ENCODE results near the gene ZNF385A. TPM values are rescaled to one million over a fixed set of nuclear protein-coding genes. Genes with fewer than 3 reads are reported as not detected.

Gene ZNF385A
- 10 to 100 TPM; 18.5 to 43.8 (median 23.0) TPM for total RNA-seq

DNA sequence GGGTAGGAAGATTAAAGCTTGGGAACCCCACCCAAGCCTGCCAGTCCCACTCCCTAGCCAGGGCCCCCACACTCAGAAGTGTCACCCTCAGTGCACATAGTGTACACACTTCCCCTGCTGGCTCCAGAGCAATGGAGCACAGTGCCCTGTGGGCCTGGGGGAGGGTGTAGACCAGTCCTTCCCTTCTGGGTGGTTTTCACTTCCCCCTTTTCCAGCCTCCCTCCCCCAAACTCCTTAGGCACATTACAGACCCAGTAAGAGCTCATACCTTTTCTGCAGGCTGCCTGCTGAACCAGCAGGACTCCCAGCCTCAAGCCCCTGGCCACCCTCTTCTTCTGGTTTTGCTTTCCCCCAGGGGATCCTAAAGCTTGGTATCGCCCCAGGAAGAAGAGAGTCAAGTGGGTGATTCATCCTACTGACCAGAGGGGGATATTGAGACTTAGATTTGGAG is at the start of gene ZNF385A:
TSS of gene ZNF385A (minus strand) at position 143 of the 451 bp plus-strand sequence. CDS start 219 bp downstream, outside the sequence.
- peak within 1 kb of the TSS; percentile 59 to 77 (median 70) for H3K27ac ChIP-seq
- H3K27me3 ChIP-seq = no peaks in the 10 kb centered on the region
- no peaks in the 10 kb centered on the region for H3K36me3 ChIP-seq
- 55 to 100% methylated on average over 1 of the region's 1 CpG for WGBS, 2 donors
- TF ChIP-seq POLR2AphosphoS5 (IDR thresholded peaks at IDR 0.05) = peak; percentile 23 to 30
- TF ChIP-seq POLR2A (IDR thresholded peaks at IDR 0.05) = peak in 2 of 4 donors; percentile 33 to 72
- no peak for TF ChIP-seq CTCF (IDR thresholded peaks at IDR 0.05)
- TF ChIP-seq EP300 (IDR thresholded peaks at IDR 0.05) = no peak
- ATAC-seq (ENCODE audit: low FRiP score in 2 of 2) (peak; percentile 60 to 75), DNase-seq (peak in 1 of 2 donors; percentile 58)
- H3K4me3 ChIP-seq = peak within 1 kb of the TSS in 1 of 4 donors; percentile 33
- H3K9me3 ChIP-seq = no peaks in the 10 kb centered on the region
- peaks cover 4 to 21% (median 19%) of the 10 kb centered on the region in 4 donors for H3K4me1 ChIP-seq

DNA sequence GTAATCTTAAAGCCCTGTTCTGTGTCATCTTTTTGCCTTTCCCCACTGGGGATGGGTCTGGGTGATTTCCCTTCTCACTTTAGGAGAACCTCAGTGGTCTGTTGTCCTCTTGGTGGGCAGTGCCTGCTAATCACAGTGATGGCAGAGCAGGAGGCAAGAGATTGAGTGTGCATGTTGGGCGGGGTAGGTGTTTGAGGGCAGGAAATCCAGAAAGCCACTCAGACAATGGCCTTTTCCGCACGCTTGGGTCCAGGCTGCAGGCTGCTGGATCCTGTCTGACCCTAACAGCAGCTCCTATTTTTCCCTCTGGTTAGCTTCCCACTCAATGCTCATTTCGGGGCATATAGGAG is 48.3 kb upstream of the ZNF385A start:
- ATAC-seq (ENCODE audit: low FRiP score in 2 of 2) = peak in 1 of 2 donors; percentile 11
- no peak for DNase-seq
- Histone ChIP-seq H3K27ac (peak overlapping the region; percentile 53 to 76 (median 70)), H3K4me1 (peaks cover 31 to 50% (median 45%) of the 10 kb centered on the region in 4 donors), H3K4me3 (no peak overlapping the region), H3K36me3 (no peaks in the 10 kb centered on the region), H3K27me3 (no peaks in the 10 kb centered on the region), H3K9me3 (no peaks in the 10 kb centered on the region)
- TF ChIP-seq POLR2AphosphoS5 (IDR thresholded peaks at IDR 0.05) (peak in 1 of 2 donors; percentile 11), EP300 (IDR thresholded peaks at IDR 0.05) (no peak), POLR2A (IDR thresholded peaks at IDR 0.05) (no peak), CTCF (IDR thresholded peaks at IDR 0.05) (no peak)
- 58 to 59% methylated on average over 4 of the region's 4 CpGs for WGBS, 2 donors

DNA sequence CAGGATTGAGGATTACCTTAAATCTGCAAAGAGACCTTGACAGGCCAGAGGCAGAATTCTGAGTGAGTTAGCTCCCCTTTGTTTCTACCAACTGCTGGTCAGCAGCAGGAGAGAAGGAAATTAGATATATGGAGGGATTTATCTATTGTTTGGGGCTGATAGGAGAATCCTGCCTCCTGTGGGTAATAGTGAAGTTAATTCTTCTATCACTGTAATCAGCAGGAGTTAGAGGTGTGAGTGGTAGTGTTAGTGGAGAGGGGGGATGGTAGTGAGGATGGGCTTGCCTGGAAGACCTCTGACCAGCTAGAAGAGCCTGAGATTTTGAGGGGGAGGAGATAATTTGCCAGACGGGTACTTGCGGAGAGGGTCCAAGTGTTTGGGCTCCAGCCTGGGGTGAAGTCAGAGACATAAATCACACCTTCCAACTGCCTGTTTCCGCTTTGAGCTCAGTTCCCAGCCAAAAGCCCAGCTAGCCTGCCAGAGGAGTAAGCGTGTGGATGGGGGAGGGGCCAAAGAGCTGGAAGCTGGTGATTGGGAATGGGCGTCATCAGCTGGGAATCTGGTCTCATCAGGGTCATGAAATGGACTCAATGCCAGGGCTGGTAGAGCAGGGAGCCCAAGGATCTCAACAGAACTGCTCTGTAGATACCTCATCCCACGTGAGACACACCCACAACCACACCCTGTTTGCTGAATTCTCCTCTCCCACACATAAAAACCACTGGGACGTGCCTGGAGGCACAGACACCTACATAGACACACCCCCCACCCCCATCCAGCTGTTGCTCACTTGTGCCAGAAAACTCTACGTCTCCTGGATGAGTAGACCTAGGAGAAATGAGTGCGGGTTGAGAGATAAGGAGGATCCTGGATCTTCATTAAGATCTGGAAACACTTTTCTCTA is 47.6 kb upstream of the ZNF385A start:
- Histone ChIP-seq H3K9me3 (no peaks in the 10 kb centered on the region), H3K36me3 (no peaks in the 10 kb centered on the region), H3K4me1 (peaks cover 36 to 56% (median 51%) of the 10 kb centered on the region in 4 donors), H3K27ac (peak overlapping the region; percentile 53 to 76 (median 70)), H3K27me3 (no peaks in the 10 kb centered on the region), H3K4me3 (no peak overlapping the region)
- TF ChIP-seq EP300 (IDR thresholded peaks at IDR 0.05) = peak in 2 of 4 donors; percentile 38 to 52
- peak; percentile 43 to 71 for TF ChIP-seq POLR2AphosphoS5 (IDR thresholded peaks at IDR 0.05)
- no peak for TF ChIP-seq CTCF (IDR thresholded peaks at IDR 0.05)
- ATAC-seq (ENCODE audit: low FRiP score in 2 of 2) (peak; percentile 44 to 73), DNase-seq (peak in 1 of 2 donors; percentile 45)
- 38 to 44% methylated on average over 9 of the region's 9 CpGs for WGBS, 2 donors

DNA sequence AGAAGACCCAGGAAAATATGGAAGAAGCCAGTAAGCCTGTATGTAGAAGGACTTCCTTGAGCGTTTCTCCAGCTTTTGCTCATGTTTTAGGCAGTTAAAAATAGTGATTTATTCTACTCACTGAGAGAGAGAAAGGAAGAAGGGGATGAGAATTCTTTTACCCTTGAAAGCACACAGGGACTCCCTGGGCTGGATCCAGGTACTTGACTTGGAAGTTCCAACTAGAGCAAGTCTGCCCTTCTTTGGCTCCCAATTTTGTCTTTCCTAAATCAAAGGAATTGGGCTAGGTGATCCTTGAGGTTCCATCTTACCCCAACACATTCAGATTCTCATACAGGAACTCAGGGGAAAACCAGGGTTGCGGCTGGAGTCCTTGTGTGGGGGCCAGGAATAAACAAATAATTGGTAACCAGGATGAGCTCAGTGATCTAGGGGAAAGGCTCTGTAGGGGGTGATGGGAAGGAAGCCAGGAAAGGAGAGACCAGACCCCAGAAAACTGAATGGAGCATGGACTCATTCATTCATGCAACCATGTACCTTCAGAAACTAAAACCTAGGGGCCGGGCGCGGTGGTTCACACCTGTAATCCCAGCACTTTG is 46.0 kb upstream of the ZNF385A start:
- H3K4me3 ChIP-seq = no peak overlapping the region
- no peaks in the 10 kb centered on the region for H3K36me3 ChIP-seq
- TF ChIP-seq POLR2A (IDR thresholded peaks at IDR 0.05) (no peak), CTCF (IDR thresholded peaks at IDR 0.05) (no peak), EP300 (IDR thresholded peaks at IDR 0.05) (no peak), POLR2AphosphoS5 (IDR thresholded peaks at IDR 0.05) (no peak)
- peaks cover 44 to 62% (median 58%) of the 10 kb centered on the region in 4 donors for H3K4me1 ChIP-seq
- H3K27me3 ChIP-seq = no peaks in the 10 kb centered on the region
- peak overlapping the region in 2 of 4 donors; percentile 76 to 84 for H3K27ac ChIP-seq
- no peak for DNase-seq
- no peak for ATAC-seq (ENCODE audit: low FRiP score in 2 of 2)
- H3K9me3 ChIP-seq = no peaks in the 10 kb centered on the region
- WGBS, 2 donors = 91 to 93% methylated on average over 5 of the region's 5 CpGs

Data from upper lobe of left lung (tissue), 6 donors.